GM18517 (cell line): ENCODE data around the gene MBOAT1.

Experiments
- ATAC-seq: cut with Tn5 transposase; IDR thresholded peaks from one replicate; pipeline ENCODE4 v1.9.1; 2021; ENCODE audit warnings: mild to moderate bottlenecking, moderate library complexity; ENCODE audit not compliant: unreplicated experiment

The MBOAT1 gene

GRCh38 chr6:20058121-20058905 is 154.0 kb downstream of the MBOAT1 start:
- no peak for ATAC-seq

DNA sequence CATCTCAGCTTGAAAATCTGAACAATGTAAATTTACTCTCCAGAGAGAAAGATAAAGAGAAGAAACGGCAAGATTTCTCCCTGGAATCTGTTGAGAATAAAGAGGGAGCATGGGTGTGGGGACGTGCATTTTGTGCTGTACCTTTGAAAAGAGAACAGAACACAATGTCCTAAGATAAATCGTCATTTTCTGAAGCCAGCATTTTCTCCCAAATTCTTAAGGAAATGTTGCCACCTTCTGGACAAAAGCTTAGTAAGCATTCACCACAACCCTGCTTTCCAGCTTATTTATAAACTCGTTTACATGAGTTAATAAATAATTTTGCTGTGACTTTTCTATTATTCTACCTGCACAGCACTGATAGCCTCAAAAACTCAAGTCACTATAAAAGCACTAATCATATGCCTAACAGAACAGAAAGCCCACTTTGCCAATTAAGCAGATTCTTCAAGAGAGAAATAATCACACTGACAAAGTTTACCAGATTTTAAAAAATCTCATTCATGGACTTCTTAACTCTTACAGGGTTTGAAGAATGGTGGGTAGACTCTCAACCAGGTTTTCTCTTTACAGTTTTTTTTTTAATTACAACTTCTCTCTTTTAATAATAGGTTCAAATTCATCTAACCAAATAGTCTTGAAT is 155.8 kb downstream of the MBOAT1 start:
- ATAC-seq, result peak; percentile 71

- ATAC-seq, result no peak
Measured at GRCh38 chr6:20055916-20056315, 156.4 kb downstream of the MBOAT1 start.
